NCI-H2107 treated with DMSO at 0.1 percent for 48 hours (cell line): Measurements from ENCODE around the gene LRRC8D.
"Not testable (repeated sequence)": the region's sequence is repeated elsewhere in the genome, so short reads cannot be mapped to it uniquely, and the experiment has no call there.

ENCODE experiments used
- DNase-seq: peaks from one replicate; lab custom pipeline; 2025; ENCODE audit not compliant: unreplicated experiment; lab: John Stamatoyannopoulos, UW

LRRC8D gene

DNA sequence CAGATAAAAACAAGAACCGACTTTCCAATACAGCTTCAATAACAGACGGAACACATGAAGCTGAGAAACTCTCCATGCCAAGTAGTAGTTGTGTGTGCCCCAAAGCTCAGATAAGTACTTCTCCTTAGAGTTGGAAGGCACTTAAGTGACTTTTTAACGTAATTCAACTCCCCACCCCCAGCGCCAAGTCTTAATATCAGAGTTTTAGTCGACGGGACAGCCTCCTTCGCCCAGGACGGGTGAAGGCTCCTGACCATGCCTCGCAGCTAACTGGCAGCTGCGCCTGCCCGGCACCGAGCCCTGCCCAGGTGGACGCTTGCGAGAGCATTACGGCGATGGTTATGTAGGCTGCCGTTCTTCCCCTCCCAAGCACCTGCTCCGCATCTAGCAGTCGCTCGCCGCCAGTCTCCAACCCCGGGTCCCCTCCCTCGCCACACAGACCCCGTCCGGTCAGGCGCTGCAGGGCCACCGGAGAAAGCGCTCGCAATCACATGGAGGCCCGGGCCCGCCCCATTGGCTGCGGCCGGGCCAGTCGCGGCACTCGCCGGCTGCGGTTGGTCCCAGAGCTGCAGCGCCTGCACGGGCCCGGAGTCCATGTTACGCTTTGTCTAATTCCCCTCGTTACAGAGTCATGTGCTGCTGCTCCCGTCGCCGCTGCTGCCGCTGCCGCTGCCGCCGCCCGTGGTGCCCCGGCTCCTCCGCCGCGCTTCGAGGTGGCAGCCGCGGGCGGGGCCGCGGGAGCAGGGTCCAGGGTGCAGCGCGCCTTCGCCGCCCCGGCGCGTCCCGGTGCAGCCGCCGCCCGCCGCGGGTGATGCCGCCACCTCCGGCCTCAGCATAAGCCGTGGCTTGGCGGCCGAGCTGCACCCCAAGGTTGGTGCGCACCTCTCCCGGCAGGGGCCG lies at the start of gene LRRC8D:
TSS of gene LRRC8D (plus strand) at position 611 of the 900 bp plus-strand sequence. CDS start 112,037 bp downstream, outside the sequence.
- peak; percentile 91 for DNase-seq

DNA sequence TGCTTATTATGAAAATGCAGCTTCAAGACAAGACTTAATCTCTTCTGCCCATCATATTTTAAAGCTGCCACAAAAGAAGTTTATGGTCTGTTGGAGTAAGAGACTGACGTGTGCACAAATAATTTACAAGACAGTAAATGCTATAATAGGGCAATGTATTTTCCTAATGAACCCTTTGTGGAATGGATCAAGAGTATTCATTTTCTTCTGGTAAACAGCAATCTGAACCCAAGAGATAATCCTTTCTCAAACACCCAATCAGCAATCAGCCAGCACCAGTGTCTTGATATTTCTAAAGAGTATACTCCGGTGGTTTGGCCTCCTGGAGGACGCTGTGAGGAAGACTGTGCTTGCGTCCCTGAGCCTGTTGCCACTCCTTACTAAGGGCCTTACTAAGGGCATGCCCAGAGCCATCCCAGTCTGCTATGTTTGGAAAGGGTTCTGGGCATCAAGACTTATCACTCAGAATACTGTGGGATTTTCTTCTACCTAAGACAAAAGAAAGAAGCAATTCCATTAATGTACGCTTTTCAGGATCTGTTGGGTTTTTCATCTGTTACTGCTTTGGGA lies 48.8 kb upstream of the LRRC8D start:
- DNase-seq, result no peak

DNA sequence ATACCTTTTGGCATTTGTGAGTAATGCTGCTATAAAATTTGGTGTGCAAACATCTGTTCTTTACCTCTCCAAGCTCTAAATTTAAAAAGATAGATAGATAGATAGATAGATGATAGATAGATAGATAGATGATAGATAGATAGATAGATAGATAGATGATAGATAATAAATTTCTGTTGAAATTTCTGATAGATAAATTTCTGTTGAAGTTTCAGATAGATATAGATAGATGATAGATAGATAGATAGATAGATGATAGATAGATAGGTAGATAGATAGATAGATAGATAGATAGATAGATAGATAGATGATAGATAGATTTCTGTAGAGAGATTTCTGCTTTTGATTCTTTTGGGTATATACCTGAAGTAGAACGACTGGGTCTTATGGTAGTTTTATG lies 44.7 kb upstream of the LRRC8D start:
- not testable (repeated sequence) for DNase-seq

DNA sequence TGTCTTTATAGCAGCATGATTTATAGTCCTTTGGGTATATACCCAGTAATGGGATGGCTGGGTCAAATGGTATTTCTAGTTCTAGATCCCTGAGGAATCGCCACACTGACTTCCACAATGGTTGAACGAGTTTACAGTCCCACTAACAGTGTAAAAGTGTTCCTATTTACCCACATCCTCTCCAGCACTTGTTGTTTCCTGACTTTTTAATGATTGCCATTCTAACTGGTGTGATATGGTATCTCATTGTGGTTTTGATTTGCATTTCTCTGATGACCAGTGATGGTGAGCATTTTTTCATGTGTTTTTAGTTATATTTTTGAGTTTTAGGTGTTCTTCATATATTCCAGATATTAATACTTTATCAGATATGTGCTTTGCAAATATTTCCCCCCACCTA lies 43.6 kb upstream of the LRRC8D start:
- DNase-seq, result not testable (repeated sequence)

DNA sequence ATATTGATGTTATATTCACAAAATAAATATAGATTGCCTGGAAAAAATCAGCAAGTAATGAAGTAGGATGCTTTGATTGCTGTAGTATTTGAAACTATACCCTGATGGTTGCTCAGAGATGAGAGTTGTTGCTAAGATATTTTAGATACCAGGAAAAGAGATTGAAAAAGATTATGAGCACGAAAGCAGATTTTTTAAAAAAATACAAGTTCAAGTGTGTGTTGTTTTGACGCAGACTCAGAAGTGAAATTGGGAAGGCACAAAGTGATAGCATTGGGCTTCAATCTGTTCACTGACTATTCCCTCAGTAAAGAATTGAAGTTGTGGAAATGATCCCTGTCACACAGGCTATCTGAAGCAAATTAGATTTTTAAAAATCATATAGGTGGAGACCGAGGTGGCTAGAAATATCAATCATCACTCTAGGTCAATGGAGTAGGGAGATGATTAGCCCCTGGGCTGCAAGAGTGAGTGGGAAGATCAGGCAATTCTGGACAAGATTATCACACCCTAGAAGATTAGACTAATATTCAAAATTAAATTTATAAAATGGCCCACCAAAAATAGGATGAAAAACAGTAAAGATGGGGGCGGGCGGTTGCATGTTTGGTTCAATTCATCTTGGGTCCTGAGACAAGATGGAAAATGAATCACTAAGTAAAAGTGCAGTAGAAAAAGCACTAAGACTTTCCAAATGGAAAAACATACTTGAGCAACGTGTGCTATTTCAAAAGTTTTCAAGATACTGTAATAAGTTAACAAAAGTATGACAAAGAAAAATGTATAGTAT lies 41.5 kb upstream of the LRRC8D start:
- DNase-seq, result no peak

DNA sequence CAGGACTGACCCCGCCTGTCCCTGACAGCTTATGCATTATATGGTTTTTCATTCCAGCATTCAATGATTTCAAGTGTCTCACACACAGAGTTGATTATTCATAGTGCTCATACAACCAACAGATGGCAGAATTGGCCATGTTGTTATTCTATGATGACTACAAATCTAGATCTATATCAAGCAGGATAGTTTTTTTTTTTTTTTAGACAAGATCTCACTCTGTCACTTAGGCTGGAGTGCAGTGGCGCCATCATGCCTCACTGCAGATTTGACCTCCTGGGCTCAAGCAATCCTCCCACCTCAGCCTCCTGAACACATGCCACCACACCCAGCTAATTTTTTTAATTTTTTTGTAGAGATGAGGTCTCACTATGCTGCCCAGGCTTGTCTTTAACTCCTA lies 40.1 kb upstream of the LRRC8D start:
- DNase-seq, result peak; percentile 75

DNA sequence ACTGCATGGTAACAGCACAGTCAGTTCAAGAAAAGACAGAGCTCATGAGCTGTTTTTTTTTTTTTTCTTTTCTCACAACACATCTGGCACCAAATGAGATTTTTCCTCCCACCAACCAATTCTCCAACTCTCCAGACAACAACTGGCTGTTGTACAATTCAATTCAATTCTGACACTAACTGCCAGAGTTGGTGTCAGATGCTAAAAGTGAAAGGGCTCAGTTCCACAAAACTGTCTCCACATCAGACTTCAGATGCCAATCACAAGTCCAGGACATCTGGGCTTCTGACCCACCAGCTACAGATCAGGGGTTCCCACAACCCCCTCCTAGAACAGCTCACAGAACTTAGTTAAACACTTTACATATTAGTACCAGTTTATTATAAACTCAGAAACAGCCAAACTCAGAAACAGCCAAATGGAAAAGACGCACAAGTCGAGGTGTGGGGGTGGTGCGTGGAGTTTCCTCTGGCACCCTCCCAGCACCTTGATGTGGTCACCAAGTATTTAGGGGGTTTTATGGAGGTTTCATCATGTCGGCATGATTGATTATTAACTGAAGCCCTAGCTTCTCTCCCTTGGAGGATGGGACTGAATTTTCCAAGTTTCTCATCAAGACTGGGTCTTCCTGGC lies 39.2 kb upstream of the LRRC8D start:
- no peak for DNase-seq

DNA sequence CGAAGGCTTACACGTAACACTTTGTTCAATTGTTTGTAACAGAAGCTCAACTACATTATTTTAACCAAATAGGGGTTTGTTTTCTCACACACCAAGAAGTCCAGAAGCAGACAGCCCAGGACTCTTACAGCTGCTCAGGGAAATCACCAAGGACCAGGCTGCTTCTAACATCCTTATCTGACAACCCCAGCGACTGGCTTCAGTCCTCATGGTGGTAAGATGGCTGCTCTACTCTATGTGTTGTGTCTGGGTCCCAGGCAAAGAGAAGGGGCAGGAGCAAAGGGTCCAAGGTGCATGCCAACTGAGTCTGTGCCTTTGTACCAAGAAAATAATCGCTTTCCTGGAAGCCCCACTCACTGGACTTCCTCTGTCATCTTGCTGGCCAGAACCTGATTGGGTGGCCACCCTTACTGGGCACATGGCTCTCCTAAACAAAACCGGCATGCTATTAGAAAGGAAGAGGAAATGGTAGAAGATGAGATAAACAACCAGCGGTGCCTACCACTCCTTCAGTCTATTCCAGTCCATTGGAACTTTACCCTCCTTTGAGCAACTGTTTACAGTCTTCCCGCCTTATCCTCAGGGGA lies 34.1 kb upstream of the LRRC8D start:
- DNase-seq, result no peak

DNA sequence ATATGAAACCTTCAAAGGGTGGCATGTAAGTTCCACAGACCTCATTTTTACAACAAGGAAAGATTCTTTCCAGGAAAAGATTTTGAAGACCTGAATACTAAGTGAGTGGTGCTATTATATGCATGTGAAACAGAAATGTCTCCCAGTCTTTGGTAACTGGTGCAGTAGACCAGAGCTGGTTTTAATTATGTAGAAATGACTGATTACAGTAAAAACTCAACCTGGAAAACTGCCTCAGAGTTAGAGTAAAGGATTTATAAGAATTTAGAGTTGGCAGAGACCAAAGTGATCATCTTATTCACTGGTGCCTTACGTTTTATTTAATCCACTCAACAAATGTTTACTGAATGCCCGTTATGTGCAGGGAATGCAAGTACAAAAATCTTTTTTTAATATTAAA lies 30.2 kb upstream of the LRRC8D start:
- no peak for DNase-seq

DNA sequence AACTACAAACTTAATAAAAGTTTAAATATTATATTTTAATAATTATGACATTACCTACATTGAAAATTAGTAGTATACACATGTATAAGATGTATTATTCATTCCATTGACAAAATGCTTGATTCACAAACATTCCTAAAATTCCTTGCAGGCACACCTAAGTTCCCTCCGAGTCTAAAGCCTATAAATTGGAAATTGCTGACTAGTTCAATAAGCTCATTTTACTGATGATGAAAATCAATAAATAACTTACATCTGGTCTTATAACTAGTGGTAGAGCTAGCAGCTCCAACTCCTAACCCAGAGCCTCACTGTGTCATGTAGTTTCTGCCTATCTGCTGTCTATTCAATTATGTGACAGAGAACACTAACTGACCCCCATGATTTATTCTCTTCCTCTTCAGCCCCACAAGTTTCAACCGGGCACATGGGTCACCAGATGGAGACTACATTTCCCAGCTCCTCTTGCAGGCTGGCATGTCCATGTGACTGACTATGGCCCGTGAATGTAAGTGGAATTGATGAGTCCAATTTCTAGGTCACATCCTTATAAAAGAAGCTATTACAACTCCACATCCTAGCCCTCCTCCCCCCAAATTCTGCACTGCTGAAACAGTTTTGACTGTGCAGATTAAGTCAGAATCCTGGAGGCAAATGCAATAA lies 29.6 kb upstream of the LRRC8D start:
- DNase-seq, result no peak

DNA sequence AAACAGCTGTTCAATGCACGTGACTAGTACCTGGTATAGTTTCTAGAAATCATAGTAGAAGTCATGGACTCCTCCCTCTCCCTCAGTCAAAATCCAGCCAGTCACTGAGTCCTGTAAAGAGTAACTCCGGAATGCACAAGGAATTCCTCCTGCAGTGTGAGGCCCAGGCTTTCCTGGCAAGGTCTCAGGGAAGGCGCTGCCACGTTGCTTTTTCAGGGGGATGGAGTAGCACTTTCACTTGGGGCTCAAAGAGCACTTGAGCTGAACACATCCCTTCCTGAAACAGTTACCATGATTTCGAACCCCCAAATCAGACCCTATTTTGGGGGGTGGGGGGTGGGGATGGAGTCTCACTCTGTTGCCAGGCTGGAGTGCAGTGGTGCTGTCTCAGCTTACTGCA lies 26.4 kb upstream of the LRRC8D start:
- no peak for DNase-seq

DNA sequence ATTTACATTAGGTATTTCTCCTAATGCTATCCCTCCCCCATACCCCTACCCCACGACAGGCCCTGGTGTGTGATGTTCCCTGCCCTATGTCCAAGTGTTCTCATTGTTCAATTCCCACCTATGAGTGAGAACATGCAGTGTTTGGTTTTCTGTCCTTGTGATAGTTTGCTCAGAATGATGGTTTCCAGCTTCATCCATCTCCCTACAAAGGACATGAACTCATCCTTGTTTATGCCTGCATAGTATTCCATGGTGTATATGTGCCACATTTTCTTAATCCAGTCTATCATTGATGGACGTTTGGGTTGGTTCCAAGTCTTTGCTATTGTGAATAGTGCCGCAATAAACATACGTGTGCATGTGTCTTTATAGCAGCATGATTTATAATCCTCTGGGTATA lies 25.3 kb upstream of the LRRC8D start:
- DNase-seq, result not testable (repeated sequence)

DNA sequence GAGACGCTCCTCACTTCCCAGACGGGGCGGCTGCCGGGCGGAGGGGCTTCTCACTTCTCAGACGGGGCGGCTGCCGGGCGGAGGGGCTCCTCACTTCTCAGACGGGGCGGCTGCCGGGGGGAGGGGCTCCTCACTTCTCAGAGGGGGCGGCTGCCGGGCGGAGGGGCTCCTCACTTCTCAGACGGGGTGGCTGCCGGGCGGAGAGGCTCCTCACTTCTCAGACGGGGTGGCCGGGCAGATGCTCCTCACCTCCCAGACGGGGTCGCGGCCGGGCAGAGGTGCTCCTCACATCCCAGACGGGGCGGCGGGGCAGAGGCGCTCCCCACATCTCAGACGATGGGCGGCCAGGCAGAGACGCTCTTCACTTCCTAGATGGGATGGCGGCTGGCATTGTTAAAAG lies 23.0 kb upstream of the LRRC8D start:
- DNase-seq, result not testable (repeated sequence)

DNA sequence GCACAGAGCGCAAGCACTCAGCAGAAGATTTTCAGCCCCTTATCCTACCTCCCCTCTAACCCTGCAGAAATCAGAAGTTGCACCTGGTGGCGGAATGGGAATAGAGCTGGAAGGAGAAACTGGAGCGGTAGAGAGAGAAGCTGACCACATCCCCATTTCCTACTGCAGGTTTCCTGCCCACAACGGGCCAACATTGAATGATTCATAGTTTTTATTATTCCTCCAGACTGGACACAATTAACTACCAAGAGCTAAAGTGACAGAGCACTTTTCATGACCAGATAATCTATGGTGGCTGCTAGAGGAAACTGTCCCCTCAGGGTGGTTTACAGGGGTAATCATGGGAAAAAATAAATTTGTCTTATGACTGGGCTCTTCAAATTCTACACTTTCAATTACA lies 21.3 kb upstream of the LRRC8D start:
- no peak for DNase-seq

DNA sequence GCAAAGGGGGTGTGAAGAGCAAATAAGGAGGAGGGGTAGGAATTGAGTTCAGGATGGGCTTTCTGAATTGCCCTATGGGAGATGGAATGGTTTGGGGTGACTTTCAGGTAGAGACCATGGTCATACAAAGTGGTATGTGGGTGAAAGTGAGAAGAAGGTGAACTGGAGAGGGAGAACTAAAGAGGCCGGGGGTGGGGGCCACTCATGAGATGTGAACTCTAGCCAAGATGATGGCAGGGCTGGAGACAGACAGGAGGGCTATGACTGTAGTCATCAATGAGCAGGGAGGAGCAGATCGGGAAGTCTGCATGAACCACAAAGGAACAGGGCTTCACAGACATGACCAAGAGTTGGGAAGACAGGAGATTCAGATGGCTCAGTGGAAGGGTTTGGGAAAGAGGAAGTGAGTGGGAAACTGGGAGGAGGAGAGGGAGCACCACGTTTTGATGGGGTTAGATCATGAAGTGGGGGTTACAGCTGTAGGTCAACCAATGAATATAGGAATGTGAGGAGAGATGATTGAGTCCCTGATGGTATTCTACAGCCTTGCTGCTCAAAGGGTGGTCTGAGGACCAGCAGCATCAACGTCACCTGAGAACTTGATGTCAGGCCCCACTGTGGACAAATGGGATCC lies 20.7 kb upstream of the LRRC8D start:
- DNase-seq, result no peak

DNA sequence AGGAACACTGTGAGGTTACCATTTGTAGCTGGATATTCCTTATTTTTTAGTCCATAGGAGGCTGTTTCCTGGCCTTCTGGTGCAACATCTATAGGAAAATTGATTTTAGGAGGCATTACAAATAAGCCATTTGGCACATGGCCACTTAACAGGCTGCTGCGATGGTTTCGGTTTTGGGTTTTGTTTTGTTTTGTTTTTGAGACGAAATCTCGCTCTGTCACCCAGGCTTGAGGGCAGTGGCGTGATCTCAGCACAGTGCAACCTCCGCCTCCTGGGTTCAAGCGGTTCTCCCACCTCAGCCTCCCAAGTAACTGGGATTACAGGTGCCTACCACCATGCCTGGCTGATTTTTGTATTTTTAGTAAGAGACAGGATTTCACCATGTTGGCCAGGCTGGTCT lies 20.1 kb upstream of the LRRC8D start:
- no peak for DNase-seq

DNA sequence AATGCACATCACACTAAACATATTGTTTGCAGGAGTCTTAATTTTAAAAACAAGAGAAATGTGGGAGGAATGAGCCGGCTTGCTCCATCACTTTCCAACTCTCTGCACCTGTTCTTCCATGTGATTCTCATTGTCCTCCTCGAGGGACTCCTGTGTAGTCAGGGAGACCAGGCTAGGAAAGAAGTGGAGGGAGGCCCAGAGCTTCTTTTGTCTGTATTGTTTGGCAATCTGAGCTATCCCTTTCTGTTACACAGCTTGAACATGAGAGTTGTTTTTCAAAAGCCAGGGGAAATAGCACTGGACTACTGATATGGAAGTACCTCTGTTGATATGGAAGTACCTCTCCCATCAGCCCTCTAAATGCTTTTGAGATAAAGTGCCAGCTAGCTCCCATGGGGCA lies 18.8 kb upstream of the LRRC8D start:
- DNase-seq, result peak; percentile 99

DNA sequence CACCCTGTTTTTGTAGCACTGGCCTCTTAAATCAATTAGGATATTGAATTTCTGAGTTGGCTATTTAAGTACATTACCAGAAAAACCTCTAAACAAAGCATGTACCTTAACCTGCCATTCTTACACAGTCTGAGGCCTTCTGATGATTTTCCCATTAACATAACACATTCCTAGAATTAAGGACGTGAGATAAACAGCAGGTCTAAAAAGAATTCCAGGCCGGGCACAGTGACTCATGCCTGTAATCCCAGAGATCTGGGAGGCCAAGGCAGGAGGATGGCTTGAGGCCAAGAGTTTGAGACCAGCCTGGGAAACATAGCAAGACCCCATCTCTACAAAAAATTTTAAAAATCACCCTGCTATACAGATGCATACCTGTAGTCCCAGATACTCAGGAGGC lies 18.0 kb upstream of the LRRC8D start:
- DNase-seq, result peak; percentile 74

DNA sequence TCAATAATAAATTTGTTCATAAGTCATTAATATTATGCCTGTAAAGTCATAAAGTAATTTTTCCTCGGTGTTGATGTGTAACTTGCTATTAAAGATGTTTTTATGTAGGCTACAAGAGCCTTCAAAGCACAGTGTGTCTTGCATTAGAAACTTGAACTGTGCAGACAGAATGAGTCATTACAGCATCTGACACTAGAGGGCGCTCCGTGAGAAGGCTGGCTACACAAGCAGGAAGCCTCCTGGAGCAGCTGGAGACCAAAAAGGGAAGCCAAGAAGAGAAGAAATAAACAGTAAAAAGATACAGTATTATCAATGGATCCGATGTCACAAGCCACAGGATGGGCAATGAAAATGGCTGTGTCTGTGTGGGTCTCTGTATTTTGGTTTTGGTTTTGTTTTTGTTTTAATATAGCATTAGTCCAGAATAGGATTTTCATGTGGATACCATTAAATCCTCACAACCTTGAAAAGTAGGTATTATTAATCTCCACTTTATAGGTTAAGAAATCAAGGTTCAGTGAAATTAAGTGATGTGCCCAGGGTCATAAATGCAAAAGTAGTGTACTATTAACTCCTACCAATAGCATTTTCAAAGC lies 16.1 kb upstream of the LRRC8D start:
- DNase-seq, result peak; percentile 88

DNA sequence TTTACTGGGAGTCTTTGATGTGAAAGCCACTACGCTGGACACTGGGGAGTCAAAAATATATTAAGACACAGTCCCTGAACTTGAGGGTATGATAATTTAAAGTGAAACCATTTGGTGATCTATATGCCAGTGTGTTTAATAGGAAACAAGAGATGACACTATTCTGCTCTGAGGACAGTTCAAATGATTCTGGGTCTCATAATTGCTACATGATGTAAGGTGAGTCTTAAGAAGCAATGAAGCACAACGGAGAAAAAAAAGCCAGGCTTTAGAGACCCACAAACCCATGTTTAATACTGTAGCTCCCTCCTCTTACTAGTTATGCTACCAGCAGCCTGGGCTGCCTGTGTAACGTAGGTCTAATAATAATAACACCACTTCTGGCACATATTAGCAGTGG lies 14.2 kb upstream of the LRRC8D start:
- DNase-seq, result no peak
